ENCODE measurements around the gene ALCAM.

ALCAM gene

GRCh38 chr3:105620236-105620635 lies 253.5 kb downstream of the ALCAM start:
- no peak overlapping the region for H3K4me3 ChIP-seq (replicated peaks; ENCODE audit: low read depth, low read length)
- DNase-seq (ENCODE audit: low read depth), result no peak
- TF ChIP-seq CTCF (IDR thresholded peaks at IDR 0.05; ENCODE audit: low read length, missing control alignments), result no peak

- no peak for DNase-seq (ENCODE audit: low read depth)
- no peak overlapping the region for H3K4me3 ChIP-seq (replicated peaks; ENCODE audit: low read depth, low read length)
- no peak for TF ChIP-seq CTCF (IDR thresholded peaks at IDR 0.05; ENCODE audit: low read length, missing control alignments)
Observed at GRCh38 chr3:105622169-105622568, 255.5 kb downstream of the ALCAM start.
